HG03139 (cell line): ENCODE results near the gene SLC8A1.

ENCODE experiments used
- ATAC-seq: cut with Tn5 transposase; IDR thresholded peaks from one replicate; pipeline ENCODE4 v1.9.1; 2021; ENCODE audit not compliant: unreplicated experiment

SLC8A1 gene

DNA sequence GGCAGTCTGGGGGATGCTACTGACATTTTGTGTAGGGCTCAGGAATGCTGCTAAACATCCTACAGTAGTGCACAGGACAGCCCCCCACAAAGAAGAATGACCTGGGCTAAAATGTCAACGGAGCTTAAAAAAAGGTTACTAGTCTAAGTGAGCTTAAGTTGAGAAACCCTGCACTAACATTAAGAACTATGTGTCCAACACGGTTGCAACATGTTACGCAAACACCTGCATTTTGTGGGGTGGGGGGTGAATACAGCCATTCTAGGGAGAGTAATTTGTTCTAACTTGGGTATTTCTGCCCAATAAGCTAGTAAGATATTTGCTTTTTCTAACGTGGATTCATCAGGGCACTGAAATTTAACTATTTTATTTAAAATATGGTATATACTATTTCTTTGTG is 57.9 kb downstream of the SLC8A1 start:
- ATAC-seq: no peak

DNA sequence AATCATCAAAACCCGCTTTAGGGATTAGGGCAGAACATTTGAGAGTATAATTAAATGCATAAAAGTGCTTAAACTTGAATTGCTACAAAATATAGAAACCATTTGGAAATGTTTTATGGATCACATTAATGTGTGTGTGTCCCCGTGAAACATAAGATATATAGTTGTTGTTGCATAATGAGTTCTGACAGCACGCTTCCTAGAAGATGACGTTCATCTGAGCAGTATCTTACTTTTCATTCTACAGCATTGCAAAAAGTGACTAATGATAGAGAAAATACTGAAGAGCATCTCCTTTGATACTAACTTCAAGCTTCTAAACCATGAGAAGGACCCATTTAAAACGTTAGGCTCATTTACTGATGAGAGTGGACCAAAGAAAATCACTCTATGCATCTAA is 63.7 kb downstream of the SLC8A1 start:
- ATAC-seq: no peak

DNA sequence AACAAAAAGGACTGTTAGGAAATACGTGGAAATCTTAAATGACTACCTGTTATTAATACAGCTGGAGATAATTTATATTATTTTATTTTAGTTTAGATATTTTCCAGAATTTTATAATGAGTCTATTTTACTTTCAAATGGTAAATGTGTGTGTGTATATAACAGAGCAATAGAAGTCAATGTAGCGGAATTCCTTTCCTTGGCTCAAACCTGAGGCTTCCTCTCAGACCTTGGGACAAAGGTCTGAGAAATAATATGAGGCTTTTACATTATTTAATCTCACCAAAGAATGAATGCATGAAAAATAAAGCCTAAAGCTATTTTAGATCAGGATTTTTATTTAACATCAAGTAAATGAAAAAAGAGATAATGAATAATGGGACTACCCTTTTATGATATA is 65.7 kb downstream of the SLC8A1 start:
- ATAC-seq: no peak

DNA sequence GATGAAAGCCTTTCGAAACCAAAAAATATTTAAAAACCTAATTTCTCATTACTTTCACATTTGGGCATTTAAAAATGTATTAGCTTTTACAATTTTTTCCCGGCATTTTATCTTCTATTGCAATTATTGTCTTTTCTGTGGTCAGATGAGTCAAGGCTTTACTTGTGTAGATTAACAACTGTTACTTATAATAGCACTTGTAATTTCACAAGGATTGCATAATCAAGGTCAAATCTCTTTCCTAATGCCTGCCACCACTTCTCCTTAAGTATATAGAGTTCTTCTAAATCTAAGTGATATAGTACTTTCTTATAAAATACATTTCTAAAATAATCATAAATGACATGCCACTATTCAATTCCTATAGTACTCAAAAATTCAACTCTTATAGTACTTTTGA is 67.2 kb downstream of the SLC8A1 start:
- no peak for ATAC-seq

DNA sequence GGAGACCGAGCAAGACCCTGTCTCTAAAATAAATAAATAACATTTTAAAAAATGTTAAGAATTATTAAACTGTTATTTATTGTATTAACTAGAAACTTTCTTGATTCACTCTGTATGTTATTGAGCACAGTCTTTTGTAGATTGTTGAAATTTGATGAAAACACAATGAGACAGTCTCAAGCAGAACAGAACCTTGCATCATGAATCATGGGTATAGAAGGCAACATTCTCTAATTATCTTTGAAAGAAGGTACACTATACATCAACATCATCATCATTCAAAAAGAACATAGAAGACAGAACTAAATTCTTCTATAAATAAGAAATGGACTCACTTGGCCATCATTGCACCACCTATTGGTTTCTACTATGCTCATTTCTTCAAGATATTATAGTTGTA is 67.7 kb downstream of the SLC8A1 start:
- ATAC-seq: no peak

DNA sequence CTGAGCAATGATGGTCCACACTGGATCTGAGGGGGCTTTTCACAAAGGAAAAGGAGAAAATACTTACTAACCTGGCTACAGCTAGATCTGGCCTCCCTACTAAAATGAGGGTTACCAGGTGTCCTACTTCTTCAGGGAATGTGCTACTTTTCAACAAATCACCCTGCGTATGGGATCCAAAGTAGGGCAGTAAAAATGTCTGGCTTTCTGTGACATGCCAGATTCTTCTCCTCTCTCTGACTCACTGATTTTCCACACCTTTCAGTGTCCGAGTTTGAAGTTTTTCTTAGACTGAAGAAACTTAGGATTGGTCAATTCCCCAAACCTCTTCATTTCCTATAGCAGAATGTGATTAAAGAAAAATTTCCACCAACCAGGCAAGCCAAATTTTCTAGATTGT is 71.2 kb downstream of the SLC8A1 start:
- ATAC-seq: no peak

DNA sequence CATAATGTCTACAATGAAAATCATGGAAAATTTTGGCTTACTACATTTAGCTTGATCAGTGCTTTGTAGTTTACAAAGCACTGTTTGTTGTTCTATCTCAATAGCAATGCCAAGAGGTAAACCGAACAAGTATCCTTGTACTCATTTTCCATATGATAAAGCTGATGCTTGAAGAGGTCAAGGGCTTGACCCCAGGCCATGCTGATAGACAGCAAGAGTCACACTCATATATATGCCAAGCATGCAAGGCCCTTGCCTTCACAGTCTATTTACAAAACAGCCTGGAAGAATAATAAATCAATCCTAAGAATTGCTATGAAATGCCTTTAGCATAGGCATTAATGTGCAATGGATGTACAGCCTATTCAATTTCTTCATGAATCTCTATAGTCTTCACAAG is 71.8 kb downstream of the SLC8A1 start:
- ATAC-seq: no peak

DNA sequence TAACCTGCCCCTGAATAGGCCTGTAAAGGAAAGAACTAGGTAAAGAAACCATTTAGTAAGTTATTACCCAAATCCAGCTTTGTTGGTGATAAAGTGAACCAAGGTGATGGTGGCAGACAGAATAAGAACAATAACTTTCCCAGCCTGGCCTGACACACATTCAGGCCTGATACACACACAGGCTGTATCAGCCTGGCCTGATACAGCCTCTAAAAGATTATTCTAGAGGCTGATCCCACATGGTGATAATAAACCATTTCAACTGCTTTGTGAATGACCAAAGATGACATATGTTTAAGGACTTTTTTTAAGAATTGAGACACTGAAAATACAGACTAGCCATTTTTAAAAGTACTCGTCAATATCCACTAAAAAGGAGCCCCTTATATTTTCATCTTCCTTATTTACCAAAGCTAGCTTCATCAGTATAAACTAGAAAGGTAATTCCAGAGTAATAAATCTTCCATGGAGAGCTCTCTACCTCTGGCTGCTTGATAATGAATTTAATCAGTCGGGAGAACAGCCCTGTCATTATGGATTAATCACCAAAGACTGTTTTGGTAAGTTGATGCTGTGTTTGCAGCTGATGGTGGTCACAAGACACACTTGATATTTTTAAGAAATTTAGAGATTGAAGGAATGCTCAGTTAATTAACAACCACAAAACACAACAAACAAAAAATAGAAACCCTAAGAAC is 77.2 kb downstream of the SLC8A1 start:
- ATAC-seq: no peak

DNA sequence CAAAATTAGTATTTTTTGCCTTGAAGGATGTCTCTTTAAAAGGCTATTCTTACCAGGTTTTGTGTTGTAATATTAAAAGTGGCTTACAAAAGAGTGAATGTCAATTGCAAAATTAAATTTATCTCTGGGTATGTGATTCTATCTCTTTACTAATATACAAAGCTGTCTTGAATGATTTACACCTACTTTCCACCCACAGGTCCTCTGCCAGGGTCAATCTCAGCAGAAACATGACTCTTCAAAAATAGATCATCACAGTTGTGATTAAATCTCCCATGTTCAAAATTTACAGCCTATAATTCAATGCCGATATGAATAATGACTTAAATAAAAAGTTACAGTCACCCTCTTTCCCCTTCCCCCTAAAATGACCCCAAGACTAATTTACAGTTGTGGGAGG is 78.8 kb downstream of the SLC8A1 start:
- ATAC-seq: no peak

DNA sequence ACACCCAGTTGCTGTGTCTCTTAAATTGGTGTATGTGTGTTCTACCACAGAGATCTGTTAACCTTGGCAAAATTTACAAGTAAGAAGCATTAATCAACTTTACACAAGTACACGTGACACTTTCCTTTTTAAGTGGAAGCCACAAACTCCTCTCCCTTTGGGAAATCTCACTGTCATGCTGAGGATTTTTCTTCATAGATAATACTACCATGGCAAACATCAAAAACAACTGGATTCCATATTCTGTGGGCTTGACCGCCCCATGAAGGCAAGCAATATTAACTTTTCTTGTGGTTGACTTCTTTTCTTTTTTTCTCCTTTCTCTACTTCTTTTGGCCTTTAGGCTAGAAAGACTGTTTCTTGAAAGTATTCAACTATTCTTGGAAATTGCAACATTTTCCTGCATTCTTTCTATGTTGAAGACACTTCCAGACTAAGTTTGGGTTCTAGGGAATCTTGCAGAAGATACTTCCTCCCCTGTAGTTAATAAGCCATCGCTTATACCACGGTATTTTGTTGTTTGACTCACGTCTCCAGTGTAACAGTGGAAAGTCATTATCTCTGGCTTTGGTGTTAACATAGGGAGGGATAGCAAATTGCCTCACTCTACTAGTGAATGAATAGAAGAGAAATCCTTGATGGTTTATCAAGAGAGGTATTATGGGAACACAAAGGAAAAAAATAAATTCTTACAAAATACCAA is 79.5 kb downstream of the SLC8A1 start:
- no peak for ATAC-seq

DNA sequence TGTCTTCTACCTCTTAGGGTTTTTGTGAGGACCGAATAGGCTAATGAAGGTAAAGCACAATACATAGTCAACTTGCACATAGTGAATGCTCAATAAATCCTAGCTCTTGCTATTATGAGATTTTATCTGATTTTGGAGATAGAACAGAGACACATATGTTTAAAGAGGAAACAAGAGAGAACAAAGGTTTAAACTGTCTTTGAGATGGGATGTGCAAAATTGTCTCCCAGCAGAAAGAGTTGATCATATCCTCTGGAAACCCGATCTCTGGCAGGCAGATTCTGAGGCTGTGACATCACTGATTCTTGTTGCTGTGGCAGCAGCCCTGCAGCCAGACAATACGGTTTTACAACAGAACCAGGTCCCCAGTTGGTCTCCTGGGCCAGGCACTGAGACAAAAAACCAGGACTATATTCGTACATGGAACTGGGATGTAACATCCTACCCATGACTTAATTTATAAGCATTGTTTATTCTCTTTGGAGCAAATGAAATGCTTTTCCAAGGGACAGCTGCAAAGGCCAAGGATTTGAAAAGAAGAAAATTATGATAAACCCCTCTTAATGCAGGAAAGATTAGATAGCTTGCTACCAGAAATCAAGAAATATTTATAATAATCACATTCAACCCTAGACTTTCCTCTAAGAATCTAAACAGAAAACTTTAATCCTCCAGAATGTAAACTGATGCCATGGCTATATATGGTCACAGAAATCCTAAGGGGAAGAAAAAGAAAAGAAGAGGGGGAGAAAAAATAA is 80.2 kb downstream of the SLC8A1 start:
- ATAC-seq: no peak

DNA sequence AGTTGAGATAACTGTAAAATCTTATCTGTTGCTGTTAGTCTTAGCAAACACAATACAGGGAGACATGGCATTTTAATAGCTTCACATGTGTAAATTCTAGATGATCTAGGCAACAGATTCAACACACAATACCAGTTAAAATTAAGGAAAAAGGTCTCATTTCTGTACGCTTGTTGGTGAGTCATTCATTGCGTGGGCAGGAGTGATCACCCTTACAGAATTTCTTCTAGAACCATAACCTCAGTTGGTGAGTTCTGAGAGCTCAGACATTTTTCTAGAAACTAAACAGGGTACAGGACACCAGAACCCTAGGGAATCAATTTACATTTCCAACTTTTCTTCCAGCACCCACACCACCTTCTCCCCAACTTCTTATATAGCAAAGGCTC is 81.9 kb downstream of the SLC8A1 start:
- ATAC-seq: no peak

DNA sequence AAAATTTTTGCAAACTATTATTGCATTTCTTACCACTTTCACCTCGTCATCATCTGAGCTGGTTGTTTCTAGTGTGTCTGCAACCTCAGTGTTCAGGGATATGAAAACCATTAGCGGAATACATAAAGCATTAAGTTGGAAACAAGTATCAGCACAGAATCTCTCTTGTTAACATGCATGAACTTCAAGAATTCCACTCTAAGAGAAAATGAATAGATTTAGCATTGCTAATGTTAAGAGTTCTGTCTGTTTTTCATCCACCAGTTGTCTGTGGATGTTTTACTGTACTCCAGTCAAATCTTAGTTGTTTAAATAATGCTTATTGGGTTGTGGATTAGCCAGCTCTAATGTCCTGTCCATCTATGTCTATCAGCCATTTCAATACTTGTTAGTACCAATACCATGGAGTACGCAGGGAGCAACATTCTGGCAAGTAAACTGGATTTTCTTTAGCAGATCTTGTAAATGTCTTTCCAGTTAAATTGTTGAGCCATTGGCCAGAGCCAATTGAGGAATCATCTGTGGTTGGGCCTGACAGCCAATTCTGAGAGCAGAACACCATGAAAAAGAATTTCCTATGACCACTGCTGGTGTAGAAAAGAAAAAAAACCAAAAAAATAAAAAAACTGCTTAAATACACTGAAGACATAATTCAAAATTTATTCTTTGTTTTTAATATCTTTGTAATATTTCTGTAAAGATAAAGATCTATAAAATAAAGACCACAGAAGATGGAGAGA is 82.5 kb downstream of the SLC8A1 start:
- no peak for ATAC-seq

DNA sequence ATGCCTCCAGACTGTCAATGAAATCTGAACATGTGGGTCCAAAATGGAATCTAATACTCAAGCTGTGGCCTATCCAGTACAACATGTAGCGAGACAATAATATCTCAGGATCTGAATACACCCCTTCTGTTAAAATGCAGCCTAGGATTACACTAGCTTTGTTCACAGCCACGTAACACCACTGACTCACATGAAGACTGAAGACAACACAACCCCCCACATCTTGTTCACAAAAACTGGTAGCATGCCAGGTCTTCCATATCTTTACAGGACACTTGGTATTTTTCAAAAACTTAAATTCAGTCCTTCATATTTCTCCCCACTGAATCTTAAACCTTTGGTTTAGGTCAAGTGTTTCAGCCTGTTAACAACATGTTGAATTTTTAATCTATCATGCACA is 84.2 kb downstream of the SLC8A1 start:
- ATAC-seq: no peak

DNA sequence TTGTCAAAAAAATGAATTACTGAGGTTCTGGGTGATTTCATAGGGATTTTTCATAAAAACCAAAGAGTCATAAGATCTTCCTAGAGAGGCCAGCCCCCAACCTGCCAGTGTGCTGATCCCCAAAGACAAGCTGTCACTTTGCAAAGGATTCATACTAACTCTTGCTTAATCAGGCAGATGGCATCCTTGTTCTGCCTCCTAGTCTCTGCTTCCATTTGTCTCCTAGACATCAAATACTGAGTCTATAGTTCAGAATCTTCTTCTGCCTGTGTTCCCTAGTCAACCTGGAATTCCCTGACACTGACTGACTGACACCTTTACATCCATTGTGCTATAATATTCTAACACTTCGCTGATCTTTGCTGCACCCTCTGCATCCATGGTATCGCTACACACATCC is 84.9 kb downstream of the SLC8A1 start:
- ATAC-seq: no peak

DNA sequence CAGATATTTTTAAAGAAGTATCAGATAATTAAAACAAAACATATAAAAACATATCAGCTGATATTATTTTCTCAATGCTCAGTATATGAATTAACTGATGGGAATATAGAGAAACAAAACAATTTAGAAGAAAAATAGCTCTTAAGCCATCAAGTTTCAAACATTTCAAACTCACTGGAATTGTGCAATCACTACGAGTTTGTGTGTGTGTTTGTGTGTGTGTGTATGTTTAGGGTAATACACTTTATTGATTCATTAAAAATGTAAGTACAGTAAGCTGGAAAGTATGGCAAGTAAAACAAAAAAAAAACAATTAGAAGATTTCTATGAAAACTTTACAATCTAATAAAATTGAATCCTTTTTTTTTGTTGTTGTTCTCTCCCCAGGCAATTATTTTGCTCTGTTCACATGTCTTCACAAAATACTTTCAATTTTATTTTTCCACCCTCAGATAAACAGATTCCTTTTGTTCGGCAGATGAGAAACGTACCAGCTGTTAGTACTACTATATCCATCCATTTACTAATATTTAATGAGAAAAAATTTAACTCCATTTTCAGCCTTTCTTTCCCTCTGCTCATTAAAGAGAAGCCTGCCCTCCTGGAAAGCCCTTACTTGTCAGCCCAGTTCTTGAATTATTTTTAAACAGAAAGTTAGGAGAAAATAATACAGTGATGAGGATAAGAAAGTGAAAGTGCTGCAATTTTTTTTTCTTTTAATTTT is 87.6 kb downstream of the SLC8A1 start:
- ATAC-seq: no peak

DNA sequence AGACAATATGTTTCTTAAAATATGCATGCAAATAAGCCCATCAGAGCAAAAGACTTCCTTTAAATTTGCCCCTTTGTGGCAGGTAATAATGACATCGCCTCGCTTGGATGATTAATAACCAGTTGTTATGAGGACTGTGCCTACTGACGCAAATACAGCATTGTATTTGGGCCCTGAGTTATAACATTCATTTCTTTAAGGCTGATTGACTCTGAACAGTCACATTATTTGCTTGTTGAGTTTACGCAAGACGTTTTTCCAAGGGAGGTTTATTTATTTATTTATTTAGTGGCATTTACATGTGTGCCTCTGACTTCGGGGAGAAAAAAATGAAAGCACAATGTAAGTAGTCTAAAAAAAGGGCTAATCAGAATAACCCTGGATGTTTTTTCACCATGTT is 88.3 kb downstream of the SLC8A1 start:
- no peak for ATAC-seq

DNA sequence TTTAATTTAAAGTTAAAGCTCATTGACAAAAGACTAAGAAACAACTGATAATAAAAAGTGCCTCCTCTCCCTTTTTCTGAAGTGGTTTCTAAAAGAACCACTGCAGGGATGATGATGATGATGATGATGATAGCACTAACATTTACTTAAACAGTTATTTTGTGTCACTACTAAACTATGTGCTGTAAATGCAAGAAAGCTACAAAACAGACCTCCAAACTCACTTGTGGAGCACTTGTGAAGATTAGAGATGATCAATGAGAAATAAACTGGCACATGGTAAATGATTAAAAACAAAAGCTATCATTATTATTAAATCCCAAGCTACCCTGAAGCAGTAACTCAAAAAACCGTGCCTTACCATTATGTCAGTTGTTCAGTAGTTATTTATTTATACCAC is 88.7 kb downstream of the SLC8A1 start:
- ATAC-seq: no peak

DNA sequence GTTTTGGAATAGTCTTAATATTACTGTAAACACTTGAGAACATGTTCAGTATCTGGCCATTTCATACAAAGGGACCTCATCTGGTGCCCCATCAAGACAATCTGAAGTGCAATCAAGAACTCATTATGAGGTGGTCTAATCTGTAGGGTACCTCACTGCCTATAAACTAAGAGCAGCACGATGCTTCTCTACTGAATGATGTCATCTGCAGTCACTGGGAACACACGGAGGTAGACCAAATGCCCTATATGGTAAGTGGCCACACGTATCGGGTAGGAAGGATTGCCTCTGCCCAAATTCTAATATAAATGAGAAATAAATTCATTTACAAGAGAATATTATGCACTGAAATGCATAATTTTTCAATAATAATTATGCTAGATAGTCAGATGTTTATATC is 90.4 kb downstream of the SLC8A1 start:
- ATAC-seq: no peak

DNA sequence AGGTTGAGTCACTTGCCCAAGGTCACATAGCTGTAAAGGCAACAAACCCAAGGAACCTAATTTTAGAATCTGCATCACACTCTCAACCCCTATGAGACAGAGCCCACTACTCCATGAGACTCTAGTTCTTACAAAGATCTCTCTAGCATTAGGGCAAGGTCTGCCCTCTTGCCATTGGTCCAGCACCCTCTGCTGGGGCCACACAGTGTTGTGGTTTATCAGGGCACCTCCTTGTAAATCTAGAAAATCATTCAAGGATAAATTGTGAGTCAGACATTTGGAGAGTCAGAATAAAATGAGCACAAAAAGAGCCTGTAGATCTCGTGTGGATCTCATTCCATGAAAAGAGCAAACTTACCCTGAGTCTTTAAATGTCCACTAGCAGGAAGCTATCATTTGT is 91.2 kb downstream of the SLC8A1 start:
- no peak for ATAC-seq

DNA sequence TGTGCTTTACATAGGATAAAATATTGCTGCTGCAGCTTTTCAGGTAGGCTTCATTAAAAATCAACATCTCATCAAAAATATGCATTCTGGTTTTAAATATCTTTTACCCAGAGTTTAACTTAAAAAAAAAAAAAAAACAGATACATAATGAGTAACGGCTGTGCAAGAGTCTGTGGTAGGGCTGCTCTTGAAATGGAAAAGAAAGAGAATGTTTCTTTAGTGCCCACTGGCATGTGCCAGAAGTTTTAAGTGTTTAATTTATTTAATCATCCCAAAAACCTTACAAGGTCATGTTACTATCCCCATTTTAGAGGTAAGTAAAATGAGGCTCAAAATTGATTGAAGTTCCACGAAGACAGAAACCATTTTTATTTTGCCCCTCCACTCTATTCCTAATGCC is 92.1 kb downstream of the SLC8A1 start:
- ATAC-seq: no peak
